CD1c-positive myeloid dendritic cell (primary cell): ENCODE results near the gene CNOT2.
A peak's percentile ranks its signal among the peaks of the same experiment; 100 is the strongest.

Experiments
- DNase-seq: peaks from one replicate; pipeline ENCODE4 v3.0.0-alpha.2; 2016; ENCODE audit errors: extremely low spot score

The CNOT2 gene

GRCh38 chr12:70304684-70305555 lies 61.7 kb downstream of the CNOT2 start:
- DNase-seq: peak; percentile 59

DNA sequence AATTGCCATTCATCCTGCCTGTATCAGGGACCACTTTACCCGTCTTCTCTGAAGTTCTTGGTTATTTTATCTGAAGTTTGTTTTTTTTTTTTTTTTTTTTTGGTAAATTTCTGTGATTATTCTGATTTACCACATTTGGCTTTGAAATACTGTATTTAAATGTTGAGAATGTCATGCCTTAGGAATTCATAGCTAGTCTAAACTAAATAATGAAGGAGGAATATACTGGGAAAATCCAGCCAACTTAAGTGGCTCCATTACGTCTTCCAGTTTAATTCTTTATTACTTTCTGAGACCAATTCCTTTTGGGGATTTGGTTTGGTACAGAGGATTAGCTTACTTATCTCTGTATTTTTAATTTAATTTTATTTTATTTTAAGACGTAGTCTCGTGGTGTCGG lies 62.6 kb downstream of the CNOT2 start:
- DNase-seq: no peak

- no peak for DNase-seq
Measured at GRCh38 chr12:70306676-70307075, 63.4 kb downstream of the CNOT2 start.

GRCh38 chr12:70307868-70308267 lies 64.6 kb downstream of the CNOT2 start:
- DNase-seq: no peak

GRCh38 chr12:70309348-70309747 lies 66.1 kb downstream of the CNOT2 start:
- no peak for DNase-seq

- no peak for DNase-seq
Measured at GRCh38 chr12:70314145-70314544, 70.9 kb downstream of the CNOT2 start.

- DNase-seq: peak; percentile 76
Measured at GRCh38 chr12:70317781-70318180, 74.5 kb downstream of the CNOT2 start.

DNA sequence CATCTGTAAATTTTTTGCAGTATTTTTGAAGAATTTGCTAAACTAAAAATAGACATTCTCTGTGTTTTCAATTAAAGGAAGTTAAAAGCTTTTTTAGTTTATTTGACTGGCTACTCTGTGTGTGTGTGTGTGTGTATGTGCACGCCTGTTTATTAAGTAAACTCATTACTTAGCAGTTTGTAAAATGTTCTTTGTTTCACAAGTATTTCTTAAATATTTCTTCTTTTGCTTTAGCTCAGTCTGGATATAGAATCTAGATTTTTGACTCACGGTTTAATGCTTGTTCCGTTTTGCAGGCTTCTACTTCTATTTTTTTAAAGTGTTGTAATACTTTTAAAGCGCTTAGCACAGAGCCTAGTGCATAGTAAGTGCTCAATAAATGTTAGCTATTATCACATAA lies 76.4 kb downstream of the CNOT2 start:
- peak; percentile 71 for DNase-seq

DNA sequence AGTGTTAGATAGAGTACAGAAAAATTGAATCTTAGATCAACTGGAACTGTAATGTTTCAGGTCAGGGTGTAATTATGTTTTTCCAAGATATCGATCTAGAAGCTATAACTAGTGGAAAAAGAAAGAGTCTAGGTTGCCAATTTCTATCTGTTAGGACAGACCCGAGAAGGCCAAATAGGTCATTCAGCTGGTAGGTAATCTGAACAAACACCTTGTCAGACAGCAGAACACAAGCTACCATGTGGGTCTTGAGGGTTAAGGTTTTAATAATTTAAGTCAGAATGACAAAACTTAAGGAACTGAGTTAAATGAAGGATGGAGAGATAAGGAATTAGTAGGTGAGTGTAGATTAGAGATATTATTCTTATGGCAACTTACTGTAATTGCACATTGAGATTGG lies 78.0 kb downstream of the CNOT2 start:
- DNase-seq: no peak

DNA sequence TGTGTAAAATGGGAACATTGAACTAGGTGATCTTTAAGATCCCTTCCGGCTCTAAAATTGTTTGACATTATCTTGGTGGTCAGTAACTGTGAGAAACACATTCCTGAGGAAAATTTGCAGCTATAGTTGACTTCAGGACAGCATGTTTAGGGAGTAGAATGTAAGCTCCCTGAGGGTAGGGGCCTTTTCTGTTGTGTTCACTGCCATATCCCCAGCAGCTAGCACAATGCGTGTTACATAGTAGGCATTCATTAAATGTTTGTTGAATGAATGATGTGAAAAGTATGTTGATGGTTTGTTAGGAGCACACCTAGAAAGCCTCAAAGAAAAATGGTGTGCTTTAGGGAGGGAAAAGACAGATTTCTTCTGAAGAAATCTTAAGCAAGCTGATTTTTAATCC lies 84.3 kb downstream of the CNOT2 start:
- DNase-seq: no peak

DNA sequence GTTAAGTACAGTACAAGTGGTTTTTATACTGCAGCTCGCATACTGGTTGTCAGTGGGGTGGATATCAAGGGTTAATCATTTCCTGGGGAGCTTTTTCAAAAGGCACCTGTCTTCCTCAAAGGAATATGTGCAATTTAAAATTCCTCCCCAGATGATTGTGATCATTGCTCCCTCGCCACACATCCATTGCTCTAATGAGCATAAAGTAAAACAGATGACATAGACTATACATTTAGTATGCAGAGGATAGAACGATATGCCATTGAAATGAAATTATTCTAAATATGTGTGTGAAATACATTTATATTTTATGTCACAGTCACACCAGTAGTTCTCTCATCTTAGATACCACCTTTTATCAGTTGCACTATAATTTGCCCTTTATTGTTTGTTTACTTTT lies 86.5 kb downstream of the CNOT2 start:
- no peak for DNase-seq

GRCh38 chr12:70330158-70330557 lies 86.9 kb downstream of the CNOT2 start:
- DNase-seq: no peak

GRCh38 chr12:70332236-70332635 lies 89.0 kb downstream of the CNOT2 start:
- no peak for DNase-seq

GRCh38 chr12:70334742-70335141 lies 91.5 kb downstream of the CNOT2 start:
- no peak for DNase-seq

DNA sequence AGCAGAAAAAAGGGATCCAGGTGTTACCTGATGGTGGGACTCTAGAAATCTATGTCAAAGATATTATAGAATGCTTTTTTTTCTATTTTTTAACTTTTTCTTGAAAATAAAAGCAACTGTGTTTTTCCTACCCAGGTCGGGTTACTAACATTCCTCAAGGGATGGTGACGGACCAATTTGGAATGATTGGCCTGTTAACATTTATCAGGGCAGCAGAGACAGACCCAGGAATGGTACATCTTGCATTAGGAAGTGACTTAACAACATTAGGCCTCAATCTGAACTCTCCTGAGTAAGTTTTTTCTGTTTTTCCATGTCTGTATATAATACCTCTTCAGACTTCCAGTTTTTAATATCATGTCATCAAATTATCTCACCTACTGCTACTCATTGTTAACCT lies 95.3 kb downstream of the CNOT2 start:
- DNase-seq: no peak

DNA sequence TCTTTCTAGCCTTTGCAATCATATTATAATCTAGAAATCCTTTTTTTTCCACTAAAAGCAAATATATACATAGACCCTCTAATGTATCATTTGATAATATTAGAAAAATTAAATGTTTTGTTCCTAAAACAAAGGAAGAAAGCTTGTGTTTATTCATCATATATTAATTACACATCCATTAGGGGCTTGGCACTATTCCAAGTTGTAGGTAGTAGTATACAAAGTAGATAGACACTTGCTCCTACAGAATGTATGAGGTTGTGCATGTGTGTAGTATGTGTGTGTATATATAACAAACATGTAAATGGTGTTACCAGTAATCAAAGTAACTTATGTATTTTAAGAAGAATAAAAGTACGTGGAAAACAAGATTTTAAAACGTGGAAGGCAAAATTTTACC lies 107.8 kb downstream of the CNOT2 start:
- DNase-seq: no peak

DNA sequence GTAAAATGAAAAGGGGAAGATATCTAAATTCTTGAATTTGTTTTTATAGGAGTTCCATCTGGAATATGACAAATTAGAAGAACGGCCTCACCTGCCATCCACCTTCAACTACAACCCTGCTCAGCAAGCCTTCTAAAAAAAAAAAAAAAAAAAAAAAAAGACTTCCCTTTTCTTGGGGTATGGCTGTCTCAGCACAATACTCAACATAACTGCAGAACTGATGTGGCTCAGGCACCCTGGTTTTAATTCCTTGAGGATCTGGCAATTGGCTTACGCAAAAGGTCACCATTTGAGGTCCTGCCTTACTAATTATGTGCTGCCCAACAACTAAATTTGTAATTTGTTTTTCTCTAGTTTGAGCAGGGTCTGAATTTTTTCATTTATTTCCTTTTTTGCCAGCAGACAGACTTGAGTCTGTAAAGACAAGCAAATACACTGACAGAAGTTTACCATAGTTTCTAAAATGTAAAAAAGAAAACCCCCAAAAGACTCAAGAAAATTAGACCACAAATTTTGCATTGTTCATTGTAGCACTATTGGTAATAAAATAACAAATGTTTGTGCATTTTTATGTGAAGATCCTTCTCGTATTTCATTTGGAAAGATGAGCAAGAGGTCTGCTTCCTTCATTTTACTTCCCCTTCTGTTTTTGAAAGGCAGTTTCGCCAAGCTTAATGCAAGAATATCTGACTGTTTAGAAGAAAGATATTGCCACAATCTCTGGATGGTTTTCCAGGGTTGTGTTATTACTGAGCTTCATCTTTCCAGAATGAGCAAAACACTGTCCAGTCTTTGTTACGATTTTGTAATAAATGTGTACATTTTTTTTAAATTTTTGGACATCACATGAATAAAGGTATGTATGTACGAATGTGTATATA lies 110.8 kb downstream of the CNOT2 start:
- peak; percentile 81 for DNase-seq

- DNase-seq: peak; percentile 75
Measured at GRCh38 chr12:70354787-70355186, 111.6 kb downstream of the CNOT2 start.

DNA sequence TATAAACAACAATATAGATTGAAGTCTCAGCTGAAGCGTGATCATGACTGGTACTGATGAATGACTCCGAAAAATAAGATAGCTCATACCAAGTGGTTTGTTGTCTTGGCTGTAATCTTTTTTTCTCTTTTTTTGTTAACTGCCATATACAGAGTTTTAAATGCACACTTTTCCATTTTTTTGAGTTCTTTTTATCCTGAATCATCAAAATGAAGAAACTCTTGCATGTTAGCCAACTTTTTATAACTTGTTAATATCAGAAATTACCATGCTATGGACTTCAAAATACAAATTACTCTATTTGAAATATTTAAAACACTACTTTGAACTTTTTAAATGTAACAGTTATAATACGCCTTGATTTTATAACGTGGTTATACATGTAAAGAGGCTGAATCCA lies 112.7 kb downstream of the CNOT2 start:
- no peak for DNase-seq

DNA sequence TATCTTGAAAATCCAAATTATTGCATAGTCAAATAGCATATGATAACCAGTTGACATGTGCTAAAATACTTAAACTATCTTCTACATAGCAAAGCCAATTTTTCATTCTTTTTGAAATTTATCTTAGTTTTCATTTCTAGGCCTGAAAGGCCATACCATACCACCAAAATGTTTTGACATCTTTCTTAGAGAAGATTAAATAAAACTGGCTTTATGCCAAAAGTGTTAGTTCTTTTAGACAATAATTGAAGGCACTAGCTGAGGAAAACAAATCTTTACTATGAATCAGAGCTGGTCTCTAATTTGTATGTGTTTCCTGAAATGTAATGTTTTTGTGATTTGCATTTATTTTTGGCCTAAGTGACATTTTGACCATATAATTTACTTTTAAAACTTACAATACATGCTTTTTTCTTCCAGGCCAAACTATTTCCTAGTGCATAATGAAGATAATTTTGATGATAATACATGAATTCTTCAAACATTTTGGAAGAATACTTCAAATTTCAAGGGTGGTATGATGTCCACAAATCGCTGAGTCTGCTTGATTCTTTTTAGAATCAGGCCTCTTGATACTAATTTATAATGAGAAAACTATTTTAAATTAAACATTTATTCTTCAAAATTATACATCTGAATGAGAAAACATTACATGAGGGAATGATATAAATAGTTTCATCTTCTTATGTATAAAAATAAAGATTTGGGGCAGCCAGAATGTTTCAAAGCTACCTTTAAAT lies 116.4 kb downstream of the CNOT2 start:
- no peak for DNase-seq

DNA sequence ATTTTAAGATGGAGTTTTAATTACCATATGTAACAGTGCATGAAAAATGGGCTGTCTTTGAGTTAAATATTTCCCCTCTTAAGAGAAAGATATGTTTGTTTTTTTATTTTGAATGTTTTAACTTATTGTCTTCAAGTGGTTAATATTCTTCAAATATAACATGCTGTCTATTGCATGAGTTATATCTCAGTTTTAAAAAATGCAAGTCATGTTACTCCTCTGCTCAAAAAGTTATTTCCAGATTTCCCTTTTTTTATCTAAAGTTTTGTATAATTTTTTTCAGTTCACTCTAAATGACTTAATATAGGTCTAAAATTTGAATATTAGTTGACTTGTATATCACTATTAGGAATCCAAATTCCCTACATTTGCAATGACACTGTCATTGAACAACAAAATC lies 117.0 kb downstream of the CNOT2 start:
- DNase-seq: no peak

DNA sequence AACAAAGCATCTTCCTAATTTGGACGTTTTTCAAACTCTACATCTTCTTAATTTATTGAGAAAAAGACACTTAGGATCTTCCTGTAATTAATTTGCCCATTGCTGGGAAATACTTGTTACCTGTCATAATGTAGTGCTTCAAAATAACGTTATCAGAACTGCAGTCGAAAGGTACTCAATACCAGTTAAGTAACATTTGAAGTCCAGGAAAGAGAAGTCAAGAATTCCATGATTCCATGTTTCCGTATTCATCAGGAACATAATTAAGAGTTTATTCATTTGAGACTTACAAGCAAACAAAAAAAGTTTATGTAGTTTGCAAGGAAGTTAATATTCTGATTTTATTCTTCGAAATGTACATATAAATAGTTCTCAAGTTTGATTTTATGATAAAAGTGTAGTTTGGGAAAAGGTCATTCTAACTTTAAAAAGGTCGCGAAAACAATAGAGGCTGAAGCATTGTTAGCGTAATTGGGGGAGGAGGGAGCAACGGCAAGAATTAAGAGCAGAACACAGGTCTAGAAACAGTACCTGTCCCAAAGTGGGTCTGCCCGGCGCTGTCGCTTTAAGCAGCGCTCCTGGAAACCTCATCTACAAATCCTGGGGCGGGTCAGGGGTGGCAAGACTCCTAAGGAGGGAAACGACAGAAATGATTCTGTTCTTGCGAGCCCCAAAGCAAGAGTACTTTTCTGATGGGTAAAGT lies 121.6 kb downstream of the CNOT2 start:
- peak; percentile 9 for DNase-seq
